Stimulated activated CD4-positive, alpha-beta T cell treated with anti-CD3 and anti-CD28 coated beads, Interleukin-2, amount 100 ng/mL, for 48 hours (primary cell): ENCODE measurements around the gene ETV4.

Experiments used
- DNase-seq, 2 donors: peaks; one replicate each; pipeline ENCODE4 v3.0.0-alpha.2; 2020

ETV4 gene

GRCh38 chr17:43572368-43572980, 26.3 kb upstream of the ETV4 start:
- no peak for DNase-seq

GRCh38 chr17:43570518-43570928, 24.4 kb upstream of the ETV4 start:
- no peak for DNase-seq

GRCh38 chr17:43568506-43569082, 22.5 kb upstream of the ETV4 start:
- no peak for DNase-seq

GRCh38 chr17:43563600-43564594, 17.8 kb upstream of the ETV4 start:
- no peak for DNase-seq

GRCh38 chr17:43562679-43563599, 16.8 kb upstream of the ETV4 start:
- no peak for DNase-seq

GRCh38 chr17:43560461-43561427, 14.6 kb upstream of the ETV4 start:
- DNase-seq = no peak

- DNase-seq = no peak
These were observed 13.1 kb upstream of the ETV4 start for GRCh38 chr17:43559161-43559816.

- no peak for DNase-seq
These were observed 12.6 kb upstream of the ETV4 start for GRCh38 chr17:43558805-43559160.

GRCh38 chr17:43556292-43556691, 10.2 kb upstream of the ETV4 start:
- DNase-seq = no peak

- no peak for DNase-seq
These were observed 8.7 kb upstream of the ETV4 start for GRCh38 chr17:43554857-43555256.

GRCh38 chr17:43553573-43553972, 7.4 kb upstream of the ETV4 start:
- no peak for DNase-seq

- no peak for DNase-seq
These were observed 6.2 kb upstream of the ETV4 start for GRCh38 chr17:43552229-43552837.

- DNase-seq = no peak
These were observed 4.6 kb upstream of the ETV4 start for GRCh38 chr17:43550754-43551153.

GRCh38 chr17:43549496-43549895, 3.4 kb upstream of the ETV4 start:
- no peak for DNase-seq

GRCh38 chr17:43548689-43549379, 2.7 kb upstream of the ETV4 start:
- DNase-seq = no peak

- no peak for DNase-seq
These were observed 1.6 kb upstream of the ETV4 start for GRCh38 chr17:43547659-43548256.

GRCh38 chr17:43547189-43547550, 1.0 kb upstream of the ETV4 start:
- DNase-seq = no peak

- no peak for DNase-seq
These were observed 832 bp downstream of the ETV4 start for GRCh38 chr17:43545383-43545632.

- DNase-seq = no peak
These were observed 2.2 kb downstream of the ETV4 start for GRCh38 chr17:43543771-43544575.
